Measurements from ENCODE around the gene BANK1.

The BANK1 gene

GRCh38 chr4:101790521-101791181 lies at the start of gene BANK1:
BANK1 (plus strand) TSS chr4:101790730; CDS start chr4:101790881, 151 bp downstream.
- DNase-seq = peak; percentile 37

GRCh38 chr4:101753721-101754120 lies 36.8 kb upstream of the BANK1 start:
- DNase-seq = no peak

GRCh38 chr4:101756181-101756580 lies 34.3 kb upstream of the BANK1 start:
- no peak for DNase-seq

GRCh38 chr4:101761405-101761804 lies 29.1 kb upstream of the BANK1 start:
- DNase-seq = no peak

GRCh38 chr4:101762025-101762424 lies 28.5 kb upstream of the BANK1 start:
- DNase-seq = no peak

- no peak for DNase-seq
Observed at GRCh38 chr4:101762534-101762933, 28.0 kb upstream of the BANK1 start.

GRCh38 chr4:101763576-101763975 lies 27.0 kb upstream of the BANK1 start:
- DNase-seq = no peak

GRCh38 chr4:101774807-101775206 lies 15.7 kb upstream of the BANK1 start:
- DNase-seq = no peak

GRCh38 chr4:101777431-101777830 lies 13.1 kb upstream of the BANK1 start:
- no peak for DNase-seq

GRCh38 chr4:101780284-101780683 lies 10.2 kb upstream of the BANK1 start:
- no peak for DNase-seq

GRCh38 chr4:101782546-101782945 lies 8.0 kb upstream of the BANK1 start:
- no peak for DNase-seq

GRCh38 chr4:101784957-101785356 lies 5.6 kb upstream of the BANK1 start:
- DNase-seq = no peak

GRCh38 chr4:101785486-101785885 lies 5.0 kb upstream of the BANK1 start:
- DNase-seq = no peak

GRCh38 chr4:101787701-101788316 lies 2.7 kb upstream of the BANK1 start:
- no peak for DNase-seq

- DNase-seq = no peak
Observed at GRCh38 chr4:101791182-101791558, 640 bp downstream of the BANK1 start.

GRCh38 chr4:101792056-101792590 lies 1.6 kb downstream of the BANK1 start:
- DNase-seq = no peak

GRCh38 chr4:101793397-101793796 lies 2.9 kb downstream of the BANK1 start:
- DNase-seq = no peak

- no peak for DNase-seq
Observed at GRCh38 chr4:101794806-101795205, 4.3 kb downstream of the BANK1 start.

- no peak for DNase-seq
Observed at GRCh38 chr4:101795704-101796103, 5.2 kb downstream of the BANK1 start.

GRCh38 chr4:101801958-101802357 lies 11.4 kb downstream of the BANK1 start:
- no peak for DNase-seq

- DNase-seq = no peak
Observed at GRCh38 chr4:101806914-101807313, 16.4 kb downstream of the BANK1 start.

- DNase-seq = no peak
Observed at GRCh38 chr4:101807351-101807750, 16.8 kb downstream of the BANK1 start.

GRCh38 chr4:101813604-101814003 lies 23.1 kb downstream of the BANK1 start:
- no peak for DNase-seq

GRCh38 chr4:101818362-101818761 lies 27.8 kb downstream of the BANK1 start:
- no peak for DNase-seq

- DNase-seq = no peak
Observed at GRCh38 chr4:101823864-101824263, 33.3 kb downstream of the BANK1 start.

Measured in CD4-positive, alpha-beta T cell treated with Interleukin-10 for 1 hour (primary cell).